IMR-90 (cell line): ENCODE results near the gene SLC19A1. TPM values are rescaled to one million over a fixed set of nuclear protein-coding genes. Genes with fewer than 3 reads are reported as not detected.

ENCODE experiments used
- ATAC-seq: fragments of 200-7000 bp; cut with Tn5 transposase; 2 replicates; pipeline ENCODE4 v1.9.1; 2020; ENCODE audit warnings: low read depth, mild to moderate bottlenecking, moderate library complexity
- BruUV-seq: library from RNA; stranded (reverse); fragments of 400-500 nt; replicated peaks from 2 replicates; lab custom pipeline; 2021; lab: Mats Ljungman, UMichigan
- CTCF ChIA-PET: fragments of 300-600 bp; formaldehyde crosslinking; extraction: SDS; loops from one replicate; lab custom pipeline; 2021; ENCODE audit warnings: antibody characterized with exemption; lab: Yijun Ruan, JAX
- POLR2A ChIA-PET: fragments of 300-600 bp; sonication (Branson Sonifier 250); formaldehyde crosslinking; loops from one replicate; lab custom pipeline; 2022; ENCODE audit warnings: antibody characterized with exemption; ENCODE audit not compliant: unreplicated experiment; lab: Charles Lee
- DNase-seq: peaks from one replicate; pipeline ENCODE4 v3.0.0; 2013
- H2AFZ ChIP-seq: replicated peaks from 2 replicates; pipeline ENCODE3; 2013; ENCODE audit warnings: low read length, mild to moderate bottlenecking; ENCODE audit not compliant: poor library complexity
- H2AK5ac ChIP-seq: 2 replicates; pipeline ENCODE4 v1.6.1; 2013; ENCODE audit warnings: low read depth, low read length, inconsistent platforms
- H2AK9ac ChIP-seq: replicated peaks from 2 replicates; pipeline ENCODE3; 2013; ENCODE audit warnings: mild to moderate bottlenecking, low read depth, low read length, moderate library complexity; ENCODE audit not compliant: poor library complexity
- H2BK120ac ChIP-seq: 2 replicates; pipeline ENCODE4 v1.6.1; 2013; ENCODE audit warnings: low read depth, low read length, inconsistent platforms
- H2BK15ac ChIP-seq: 3 replicates; pipeline ENCODE4 v1.6.1; 2013; ENCODE audit warnings: low read depth, low read length, inconsistent platforms
- H2BK20ac ChIP-seq: 2 replicates; pipeline ENCODE4 v1.6.1; 2013; ENCODE audit warnings: low read depth, mild to moderate bottlenecking, inconsistent platforms, low read length, moderate library complexity
- H2BK5ac ChIP-seq: 2 replicates; pipeline ENCODE4 v1.6.1; 2013; ENCODE audit warnings: mild to moderate bottlenecking, low read depth, low read length, inconsistent platforms; ENCODE audit not compliant: poor library complexity, severe bottlenecking
- H3K14ac ChIP-seq: replicated peaks from 2 replicates; pipeline ENCODE4 v1.6.1; 2013; ENCODE audit warnings: low read depth, low read length, inconsistent platforms
- H3K18ac ChIP-seq: 2 replicates; pipeline ENCODE4 v1.6.1; 2013; ENCODE audit warnings: low read depth, low read length, control low read depth
- H3K23ac ChIP-seq: 2 replicates; pipeline ENCODE4 v1.6.1; 2013; ENCODE audit warnings: low read depth, low read length, inconsistent platforms
- H3K27ac ChIP-seq: 2 replicates; pipeline ENCODE4 v1.5.1; 2013; ENCODE audit warnings: mild to moderate bottlenecking, control low read depth, low read length; ENCODE audit not compliant: insufficient read depth
- H3K27me3 ChIP-seq: 2 replicates; pipeline ENCODE4 v1.6.1; 2013; ENCODE audit warnings: low read length; ENCODE audit not compliant: control insufficient read depth, insufficient read depth
- H3K36me3 ChIP-seq: 2 replicates; pipeline ENCODE4 v1.6.1; 2013; ENCODE audit warnings: low read length, mixed read lengths; ENCODE audit not compliant: control insufficient read depth, insufficient read depth
- H3K4ac ChIP-seq: 2 replicates; pipeline ENCODE4 v1.6.1; 2013; ENCODE audit warnings: low read depth, low read length, inconsistent platforms
- H3K4me1 ChIP-seq: 2 replicates; pipeline ENCODE4 v1.6.1; 2013; ENCODE audit warnings: low read length, mixed read lengths; ENCODE audit not compliant: control insufficient read depth, insufficient read depth
- H3K4me2 ChIP-seq: 2 replicates; pipeline ENCODE4 v1.6.1; 2013; ENCODE audit warnings: low read depth, mild to moderate bottlenecking, control low read depth, low read length, moderate library complexity
- H3K4me3 ChIP-seq: 2 replicates; pipeline ENCODE4 v1.5.1; 2013; ENCODE audit warnings: low read depth, mild to moderate bottlenecking, control low read depth, low read length, moderate library complexity; ENCODE audit not compliant: insufficient read depth
- H3K56ac ChIP-seq: 2 replicates; pipeline ENCODE4 v1.6.1; 2013; ENCODE audit warnings: low read length, inconsistent platforms; ENCODE audit not compliant: insufficient read depth; ENCODE audit errors: extremely low read depth
- H3K79me1 ChIP-seq, 2 experiments: 2 replicates each; pipeline ENCODE4 v1.6.1; 2013; ENCODE audit warnings: low read length in 2 of 2, inconsistent platforms in 1 of 2, low read depth in 1 of 2
- H3K9ac ChIP-seq: 2 replicates; pipeline ENCODE4 v1.6.1; 2013; ENCODE audit warnings: low read depth, low read length, control low read depth
- H3K9me1 ChIP-seq: 2 replicates; pipeline ENCODE4 v1.6.1; 2013; ENCODE audit warnings: low read length, inconsistent platforms; ENCODE audit not compliant: insufficient read depth
- H3K9me3 ChIP-seq: 2 replicates; pipeline ENCODE4 v1.6.1; 2013; ENCODE audit warnings: low read length; ENCODE audit not compliant: control insufficient read depth, insufficient read depth
- H4K20me1 ChIP-seq: 2 replicates; pipeline ENCODE4 v1.6.1; 2013; ENCODE audit warnings: low read length, inconsistent platforms; ENCODE audit not compliant: insufficient read depth
- H4K5ac ChIP-seq: 2 replicates; pipeline ENCODE4 v1.6.1; 2013; ENCODE audit warnings: mild to moderate bottlenecking, low read depth, low read length, control low read depth
- H4K8ac ChIP-seq, 2 experiments: 2 replicates each; pipeline ENCODE4 v1.6.1; 2013; ENCODE audit warnings: low read depth in 2 of 2, low read length in 2 of 2, control low read depth in 1 of 2, inconsistent platforms in 1 of 2
- H4K91ac ChIP-seq: 2 replicates; pipeline ENCODE4 v1.6.1; 2013; ENCODE audit warnings: low read depth, low read length, inconsistent platforms; ENCODE audit not compliant: insufficient read depth
- CHD1 ChIP-seq: IDR thresholded peaks from 2 replicates; pipeline ENCODE4 v1.6.1; 2012; ENCODE audit warnings: low read depth, low read length, improper control_type of control experiment
- MAFK ChIP-seq: IDR thresholded peaks from 2 replicates; pipeline ENCODE4 v1.6.1; 2012; ENCODE audit warnings: low read depth, low read length, improper control_type of control experiment
- POLR2A ChIP-seq: IDR thresholded peaks from 2 replicates; pipeline ENCODE4 v1.6.1; 2012; ENCODE audit warnings: mild to moderate bottlenecking, low read depth, low read length
- WGBS, 2 experiments: methylation state at CpG; one replicate each; pipeline versions ENCODE4 v1.1.5 to v1.1.7; 2013; ENCODE audit warnings: missing lambda C conversion rate in 2 of 2; ENCODE audit not compliant: insufficient read length in 1 of 2; ENCODE audit errors: extremely low coverage in 2 of 2; 5-methylcytosine and 5-hydroxymethylcytosine counted together
- dilution Hi-C: fragments of 300-500 bp; cut with HindIII; formaldehyde crosslinking; loops from one replicate; pipeline ENCODE4 v1.14.3; 2018; ENCODE audit warnings: low sequenced_read_pairs; ENCODE audit not compliant: unreplicated experiment
- in situ Hi-C: fragments of 300-500 bp; cut with MboI; formaldehyde crosslinking; loops from 3 replicates; pipeline ENCODE4 v1.14.3; 2019; ENCODE audit warnings: low sequenced_read_pairs, inconsistent platforms, mixed read lengths
- intact Hi-C: fragments of 100-400 bp; cut with micrococcal nuclease; formaldehyde crosslinking; loops from 2 replicates; pipeline ENCODE4 v1.10.0; 2022
- microRNA-seq, 2 experiments: library from miRNA; stranded (forward) in 1 of 2; unstranded in 1 of 2; fragments of 10-50 nt in 1 of 2; fragments of <30 nt in 1 of 2; gene quantifications in 1 of 2; microRNA quantifications in 1 of 2; one replicate each; pipeline versions ENCODE3 to v1.1.0; 2013 to 2020; ENCODE audit not compliant: insufficient read depth in 1 of 2, insufficient read length in 1 of 2, unreplicated experiment in 1 of 2
- polyA plus RNA-seq, 3 experiments: library from polyadenylated mRNA; depleted of rRNA; stranded (reverse); fragments of >200 nt; gene quantifications; 2 replicates each; pipeline ENCODE4 v1.2.3, GENCODE V29; 2012; ENCODE audit warnings: low replicate concordance in 1 of 3
- small RNA-seq, 5 experiments: library from RNA; depleted of rRNA; stranded (forward); fragments of <200 nt; gene quantifications; one replicate each; pipeline ENCODE3, GENCODE V24; 2012
- total RNA-seq: library from RNA; depleted of rRNA; stranded (reverse); fragments of >200 nt; gene quantifications from 2 replicates; pipeline ENCODE4 v1.2.3, GENCODE V29; 2012; rRNA removed
- TF ChIP-seq, protein P1 (sequence below): fragments of 150-350 bp; IDR thresholded peaks from 2 replicates; pipeline ENCODE4 v1.6.1; 2017; ENCODE audit warnings: mild to moderate bottlenecking, antibody characterized with exemption, low read length, low read depth

Gene SLC19A1
- total and polyA plus RNA-seq, 2 of the 4 experiments (the other 2 are of a cell fraction) = 2.2 to 16.2 TPM

DNA sequence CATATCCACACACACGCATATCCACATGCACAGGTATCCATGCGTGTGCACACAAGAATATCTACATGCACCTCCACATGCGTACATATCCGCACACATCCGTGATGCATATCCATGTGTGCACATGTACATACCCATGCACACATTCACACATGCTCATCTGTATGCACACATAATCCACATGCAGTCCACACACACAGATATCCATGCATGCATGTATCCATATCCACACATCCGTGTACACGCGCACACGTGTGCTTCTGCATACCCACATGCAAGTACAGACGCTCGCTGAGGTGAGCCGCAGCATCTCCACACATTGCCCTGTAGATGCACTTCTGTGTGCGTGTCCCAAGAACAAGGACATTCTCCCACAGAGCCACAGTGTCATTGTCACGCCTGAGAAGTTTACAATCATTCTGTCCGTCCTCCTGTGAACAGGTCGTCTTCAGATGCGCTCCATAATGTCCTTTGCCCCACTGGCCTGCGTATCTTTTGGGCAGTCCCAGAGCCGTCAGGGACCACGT, 93.9 kb downstream of the SLC19A1 start:
- in situ Hi-C loops (loop anchor here (5.0 to 10.0 kb wide), 2 partner anchors 156 to 304 kb away; no protein-coding TSS in a partner anchor), intact Hi-C loops (no loop called here), dilution Hi-C loops (no loop called here)
- H2BK5ac ChIP-seq = no peak overlapping the region
- H3K9me3 ChIP-seq = peaks cover 5% of the 10 kb centered on the region
- no peak overlapping the region for H3K27ac ChIP-seq
- H2BK15ac ChIP-seq = no peak overlapping the region
- no peak overlapping the region for H3K23ac ChIP-seq
- ChIA-PET CTCF (no interaction called here), POLR2A (interaction anchor here (0.6 kb wide), 1 partner anchor 424 kb away, joined by 3 read pairs; no protein-coding TSS in a partner anchor)
- DNase-seq (no peak), ATAC-seq (no peak)
- H3K27me3 ChIP-seq = no peaks in the 10 kb centered on the region
- no peak overlapping the region for H2BK20ac ChIP-seq
- peaks cover 30 to 89% of the 10 kb centered on the region in 2 experiments for H3K79me1 ChIP-seq
- no peak overlapping the region for H3K9ac ChIP-seq
- no peak overlapping the region for H4K8ac ChIP-seq
- H3K4ac ChIP-seq = no peak overlapping the region
- 78% methylated on average over 17 of the region's 20 CpGs; no CpG with 5 or more reads in 1 of the 2 experiments for WGBS, 2 experiments
- 0 out of 2 replicates have a peak overlapping the region, but pooled peaks have one; percentile 10 for H2AK5ac ChIP-seq
- H3K4me2 ChIP-seq = no peak overlapping the region
- no peak overlapping the region for H2BK120ac ChIP-seq
- H2AK9ac ChIP-seq = no peak overlapping the region
- H3K36me3 ChIP-seq = peaks cover 15% of the 10 kb centered on the region
- peaks cover 67% of the 10 kb centered on the region for H4K20me1 ChIP-seq
- no peak overlapping the region for H2AFZ ChIP-seq
- H4K91ac ChIP-seq = no peak overlapping the region
- H3K4me1 ChIP-seq = peaks cover 5% of the 10 kb centered on the region; the same call in 1 of the 2 replicates
- H3K9me1 ChIP-seq = peaks cover 20% of the 10 kb centered on the region
- H4K5ac ChIP-seq = no peak overlapping the region
- TF ChIP-seq POLR2A (no peak), CHD1 (no peak), MAFK (no peak)
- TF ChIP-seq, protein P1, sequence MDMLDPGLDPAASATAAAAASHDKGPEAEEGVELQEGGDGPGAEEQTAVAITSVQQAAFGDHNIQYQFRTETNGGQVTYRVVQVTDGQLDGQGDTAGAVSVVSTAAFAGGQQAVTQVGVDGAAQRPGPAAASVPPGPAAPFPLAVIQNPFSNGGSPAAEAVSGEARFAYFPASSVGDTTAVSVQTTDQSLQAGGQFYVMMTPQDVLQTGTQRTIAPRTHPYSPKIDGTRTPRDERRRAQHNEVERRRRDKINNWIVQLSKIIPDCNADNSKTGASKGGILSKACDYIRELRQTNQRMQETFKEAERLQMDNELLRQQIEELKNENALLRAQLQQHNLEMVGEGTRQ = no peak
- H3K56ac ChIP-seq = no peak overlapping the region
- no peak overlapping the region for H3K14ac ChIP-seq
- no peak overlapping the region for H3K4me3 ChIP-seq
- no TSS peak for BruUV-seq
- H3K18ac ChIP-seq = no peak overlapping the region

Small RNA genes within 50 kb of the gene (microRNA-seq; reads per million reads assigned to microRNA genes)
- gene MIR6815 = 5.2 to 5.5 reads per million in 2 experiments

Small RNA genes within 50 kb of the gene (small RNA-seq; reads per million reads assigned to genes)
- 0 to 1.2 (median 0) reads per million in 5 experiments for gene MIR6815

Other genes starting within 250 kb of the SLC19A1 start
- gene COL18A1, start 137.3 kb downstream of the SLC19A1 start, total RNA-seq = 4.3 and 6.7 TPM in 2 replicates
- gene COL18A1, start 137.3 kb downstream of the SLC19A1 start, polyA plus RNA-seq (2012; rRNA removed) = 46.7 and 52.6 TPM in 2 replicates
- 2.5 and 2.9 TPM in 2 replicates for gene PCBP3, start 101.3 kb upstream of the SLC19A1 start, total RNA-seq
- gene PCBP3, start 101.3 kb upstream of the SLC19A1 start, polyA plus RNA-seq (2012; rRNA removed) = 3.7 and 3.9 TPM in 2 replicates